T-helper 1 cell treated with Interleukin-12 subunit alpha and Interleukin-12 subunit beta and Interleukin-4 antibody, amounts not matched to agents 30 ng/mL and 1 ng/mL, for 36 hours (primary cell): ENCODE data around the gene GMPS. TPM values are rescaled to one million over a fixed set of nuclear protein-coding genes. Genes with fewer than 3 reads are reported as not detected.

Experiments used
- intact Hi-C: fragments of 100-400 bp; cut with micrococcal nuclease; formaldehyde crosslinking; loops from one replicate; pipeline ENCODE4 v1.15.1; 2024
- total RNA-seq: library from RNA; stranded (reverse); gene quantifications from 2 replicates; pipeline ENCODE4 v1.2.3, GENCODE V29; 2022

GMPS gene
- total RNA-seq, 1 donor from 2014 or later: 89.2 TPM

DNA sequence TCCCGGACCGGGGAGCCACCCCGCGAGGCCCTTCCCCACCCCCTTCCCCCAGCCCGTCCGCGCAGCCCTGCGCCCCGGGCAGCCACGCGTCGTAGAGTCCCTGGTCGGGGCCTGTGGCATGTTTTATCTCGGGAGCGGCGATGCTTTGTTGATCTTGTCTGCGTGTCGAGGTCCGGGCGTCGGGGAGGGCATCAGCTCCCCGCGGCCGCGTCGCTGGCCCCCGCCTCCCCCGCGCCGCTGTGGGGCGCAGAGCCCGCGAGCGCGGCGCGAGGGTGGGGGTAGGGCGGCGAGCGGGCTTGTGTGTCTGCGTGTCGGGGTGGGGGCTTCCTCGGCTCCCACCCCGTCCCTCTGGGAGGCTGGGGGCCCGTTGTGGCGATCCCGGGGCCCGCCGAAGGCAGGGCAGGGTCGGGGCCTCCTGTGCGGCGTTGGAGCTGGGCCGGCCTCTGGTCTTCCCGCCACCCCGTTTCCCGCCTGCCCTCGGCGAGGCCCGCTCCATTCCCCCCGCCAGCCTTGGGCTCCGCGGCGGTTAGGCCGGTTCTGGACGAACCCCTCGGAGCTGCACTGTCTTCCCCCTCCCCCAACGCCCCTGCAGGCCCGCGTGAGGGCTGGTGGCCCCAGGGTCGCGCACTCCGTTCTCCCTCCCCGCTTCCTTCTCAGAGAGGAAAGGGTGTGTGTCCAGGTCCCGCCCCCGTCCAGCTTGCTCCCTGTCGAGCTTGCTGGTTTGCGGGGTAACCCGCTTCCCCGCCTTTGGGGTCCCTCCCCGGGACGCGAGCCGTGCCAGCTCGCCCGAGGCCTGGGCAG, 695 bp downstream of the GMPS start:
- intact Hi-C loops: loop anchor here (1.0 to 10.0 kb wide), 12 partner anchors 9 to 1549 kb away; partner anchors contain the start of genes C3orf33, CCNL1, DHX36 and PLCH1

DNA sequence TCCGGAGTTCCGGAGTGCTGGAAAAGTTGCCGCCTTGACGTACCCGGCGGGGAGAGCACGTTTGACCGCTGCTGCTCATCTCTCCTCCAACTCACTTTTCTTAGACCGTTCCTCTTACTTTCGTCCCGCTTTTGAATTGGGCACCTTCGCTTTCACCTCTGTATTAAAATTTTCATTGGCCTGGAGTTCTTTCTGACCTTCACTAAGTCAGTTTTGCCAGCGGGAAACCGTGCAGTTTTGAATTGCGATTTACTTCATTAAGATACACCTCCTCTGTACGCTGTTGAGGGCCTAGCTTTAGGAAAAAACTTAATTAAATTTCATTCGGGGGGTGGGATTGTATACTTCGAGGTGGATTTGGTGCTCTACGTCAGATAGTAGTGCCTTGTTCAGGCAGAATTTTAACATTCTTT, 1.3 kb downstream of the GMPS start:
- intact Hi-C loops: loop anchor here (1.0 to 10.0 kb wide), 7 partner anchors 17 to 1549 kb away; partner anchors contain the start of genes CCNL1, DHX36 and PLCH1

DNA sequence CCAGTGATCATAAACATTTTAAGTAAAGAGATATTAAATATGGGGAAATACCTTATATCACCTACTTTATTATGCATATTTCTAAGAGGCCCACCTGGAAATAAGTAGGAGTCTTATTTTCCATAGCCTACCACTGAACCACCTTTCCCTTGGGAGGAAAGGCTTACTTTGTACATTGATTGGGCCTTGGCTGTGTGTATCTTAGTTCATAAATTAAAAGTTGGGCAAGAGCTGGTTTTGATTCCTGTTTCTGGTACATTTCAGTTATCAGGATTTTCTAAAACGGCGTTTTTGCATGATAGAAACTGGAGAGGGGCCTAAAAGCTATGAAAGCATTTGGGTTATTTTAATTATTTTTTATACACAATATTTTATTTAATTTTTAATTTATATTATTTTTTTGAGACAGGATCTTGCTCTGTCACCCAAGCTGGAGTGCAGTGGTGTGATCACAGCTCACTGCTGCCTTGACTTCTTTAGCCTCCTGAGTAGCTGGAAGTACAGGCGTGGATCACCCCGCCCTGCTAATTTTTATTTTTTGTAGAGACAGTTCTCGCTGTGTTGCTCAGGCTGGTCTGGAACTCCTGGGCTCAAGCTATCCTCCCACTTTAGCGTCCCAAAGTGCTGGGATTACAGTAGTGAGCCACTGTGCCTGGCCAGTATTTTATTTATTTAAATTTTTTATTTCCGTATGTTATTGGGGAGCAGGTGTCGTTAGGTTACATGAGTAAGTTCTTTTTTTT, 2.6 kb downstream of the GMPS start:
- intact Hi-C loops: loop anchor here (5.0 to 10.0 kb wide), 5 partner anchors 36 to 1551 kb away; partner anchors contain the start of genes DHX36 and PLCH1

GRCh38 chr3:155876037-155876436, 5.6 kb downstream of the GMPS start:
- intact Hi-C loops: loop anchor here (10.0 kb wide), 1 partner anchor 321 kb away; no protein-coding TSS in a partner anchor

GRCh38 chr3:155876503-155876902, 6.1 kb downstream of the GMPS start:
- intact Hi-C loops: loop anchor here (10.0 kb wide), 1 partner anchor 322 kb away; no protein-coding TSS in a partner anchor

- intact Hi-C loops: no loop called here
These were observed 9.8 kb downstream of the GMPS start for GRCh38 chr3:155880286-155880685.

DNA sequence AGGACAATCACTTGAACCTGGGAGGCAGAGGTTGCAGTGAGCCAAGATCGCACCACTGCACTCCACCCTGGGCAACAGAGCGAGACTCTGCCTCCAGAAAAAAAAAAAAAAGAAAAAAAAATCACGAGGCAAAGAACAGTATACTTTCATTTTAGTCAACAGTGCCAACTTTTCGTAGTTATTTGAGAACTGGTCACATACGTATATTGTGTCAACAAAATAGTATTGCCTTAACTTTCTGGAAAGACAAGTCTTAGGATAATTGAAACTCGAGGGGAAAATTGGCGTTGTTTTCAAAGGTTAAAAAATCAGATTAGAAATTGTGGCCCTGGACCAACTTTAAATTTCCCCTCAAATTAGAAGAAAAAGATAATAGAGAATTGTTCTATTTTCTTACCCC, 13.8 kb downstream of the GMPS start:
- intact Hi-C loops: no loop called here

- intact Hi-C loops: loop anchor here (5.0 kb wide), 1 partner anchor 33 kb away; the partner anchor contains the start of gene SLC33A1
These were observed 14.8 kb downstream of the GMPS start for GRCh38 chr3:155885292-155885691.

DNA sequence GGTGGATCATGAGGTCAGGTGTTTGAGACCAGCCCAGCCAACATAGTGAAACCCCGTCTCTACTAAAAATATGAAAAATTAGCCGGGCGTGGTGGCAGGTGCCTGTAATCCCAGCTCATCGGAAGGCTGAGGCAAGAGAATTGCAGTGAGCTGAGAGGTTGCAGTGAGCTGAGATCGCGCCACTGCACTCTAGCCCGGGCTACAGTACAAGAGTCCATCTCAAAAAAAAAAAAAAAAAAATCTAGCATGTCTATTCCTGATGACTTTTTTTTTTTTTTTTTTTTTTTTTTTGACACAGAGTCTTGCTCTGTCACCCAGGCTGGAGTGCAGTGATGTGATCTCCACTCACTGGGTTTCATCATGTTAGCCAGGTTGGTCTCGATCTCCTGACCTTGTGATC, 15.9 kb downstream of the GMPS start:
- intact Hi-C loops: loop anchor here (5.0 kb wide), 1 partner anchor 34 kb away; the partner anchor contains the start of gene SLC33A1

GRCh38 chr3:155886915-155887314, 16.5 kb downstream of the GMPS start:
- intact Hi-C loops: loop anchor here (5.0 kb wide), 1 partner anchor 35 kb away; the partner anchor contains the start of gene SLC33A1

DNA sequence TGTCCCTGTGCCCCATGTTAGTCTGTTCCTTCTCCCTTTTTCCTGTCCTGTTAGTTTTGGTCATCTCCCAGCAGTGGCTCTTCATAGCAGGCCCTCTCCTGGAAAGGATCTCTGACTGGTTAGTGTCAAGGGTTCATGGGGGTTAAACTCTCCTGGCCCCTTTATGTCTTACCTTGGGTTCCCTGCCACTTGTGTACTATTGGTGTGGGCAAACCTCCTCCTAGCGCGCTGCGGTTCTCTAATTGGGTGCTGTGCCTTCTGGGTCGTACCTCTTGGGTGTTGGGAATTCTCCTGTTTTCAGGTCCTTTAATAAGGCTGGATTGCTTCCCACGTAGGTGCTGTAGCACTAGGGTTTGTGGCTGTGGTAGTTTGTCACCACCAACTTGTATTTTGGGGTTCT, 18.8 kb downstream of the GMPS start:
- intact Hi-C loops: loop anchor here (2.0 to 5.0 kb wide), 2 partner anchors 18 to 37 kb away; partner anchors contain the start of genes GMPS and SLC33A1

- intact Hi-C loops: loop anchor here (2.0 to 5.0 kb wide), 2 partner anchors 19 to 38 kb away; partner anchors contain the start of genes GMPS and SLC33A1
These were observed 19.5 kb downstream of the GMPS start for GRCh38 chr3:155889952-155890351.

DNA sequence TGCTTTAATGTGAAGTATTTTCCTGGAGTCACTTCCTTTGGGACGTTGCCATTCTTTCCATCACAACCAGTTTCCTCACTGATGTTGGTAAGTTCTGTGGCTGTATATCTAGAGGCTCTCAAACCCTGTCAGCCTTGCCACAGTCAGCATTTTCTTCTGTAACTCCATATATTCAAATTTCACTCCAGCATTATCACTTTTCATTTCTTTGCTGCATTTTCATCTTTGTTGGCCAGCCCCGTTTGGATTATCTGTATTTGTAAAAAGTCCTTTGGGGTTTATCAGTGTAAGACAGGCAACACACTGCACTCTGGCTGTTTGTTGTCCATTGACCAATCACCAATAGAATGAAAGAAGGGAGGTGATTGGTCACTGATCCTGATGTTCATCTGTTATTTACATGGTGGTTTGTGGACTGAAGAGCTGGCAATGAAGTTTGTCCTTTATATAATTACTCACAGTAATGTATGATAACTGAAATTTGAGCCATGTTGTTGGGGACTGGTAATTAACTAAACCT, 20.3 kb downstream of the GMPS start:
- intact Hi-C loops: no loop called here

GRCh38 chr3:155891321-155891720, 20.9 kb downstream of the GMPS start:
- intact Hi-C loops: no loop called here

- intact Hi-C loops: no loop called here
These were observed 25.0 kb downstream of the GMPS start for GRCh38 chr3:155895379-155895900.

GRCh38 chr3:155906900-155907299, 36.5 kb downstream of the GMPS start:
- intact Hi-C loops: loop anchor here (5.0 kb wide), 1 partner anchor 55 kb away; the partner anchor contains the start of gene SLC33A1

DNA sequence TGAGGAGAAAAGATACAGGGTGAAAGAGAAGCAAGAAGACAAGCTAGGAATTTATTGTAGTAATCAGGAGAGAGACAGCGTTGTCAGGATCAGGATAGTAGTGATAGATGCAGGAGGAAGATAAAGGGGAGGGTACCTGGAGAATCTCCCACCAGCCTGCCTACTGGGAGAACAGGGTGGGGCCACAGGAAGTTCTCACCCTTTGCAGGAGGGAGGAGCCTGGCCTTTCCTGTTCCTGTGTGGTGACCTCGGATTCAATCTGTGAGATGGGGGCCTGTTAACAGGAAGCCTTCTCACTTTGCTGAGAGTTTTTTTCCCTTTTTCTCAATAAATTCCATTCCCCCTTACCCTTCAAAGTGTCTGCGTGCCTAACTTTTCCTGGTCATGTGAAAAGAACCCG, 37.6 kb downstream of the GMPS start:
- intact Hi-C loops: loop anchor here (5.0 kb wide), 1 partner anchor 56 kb away; the partner anchor contains the start of gene SLC33A1

GRCh38 chr3:155908605-155909004, 38.2 kb downstream of the GMPS start:
- intact Hi-C loops: loop anchor here (5.0 kb wide), 1 partner anchor 56 kb away; the partner anchor contains the start of gene SLC33A1

- intact Hi-C loops: no loop called here
These were observed 41.6 kb downstream of the GMPS start for GRCh38 chr3:155912090-155912489.

GRCh38 chr3:155912579-155913190, 42.2 kb downstream of the GMPS start:
- intact Hi-C loops: no loop called here
